HG03135 (cell line): ENCODE results near the gene SELENOT.

Source experiments
- ATAC-seq: cut with Tn5 transposase; IDR thresholded peaks from one replicate; pipeline ENCODE4 v1.9.1; 2021; ENCODE audit warnings: mild to moderate bottlenecking, moderate library complexity; ENCODE audit not compliant: unreplicated experiment

The SELENOT gene

GRCh38 chr3:150662410-150663200 lies 59.5 kb downstream of the SELENOT start:
- no peak for ATAC-seq

GRCh38 chr3:150663461-150663860 lies 60.3 kb downstream of the SELENOT start:
- ATAC-seq: no peak

GRCh38 chr3:150666167-150666566 lies 63.0 kb downstream of the SELENOT start:
- no peak for ATAC-seq

- ATAC-seq: no peak
Observed at GRCh38 chr3:150673966-150674365, 70.8 kb downstream of the SELENOT start.

GRCh38 chr3:150675587-150675986 lies 72.5 kb downstream of the SELENOT start:
- ATAC-seq: no peak
